GM18868 (cell line): ENCODE results near the gene ZNF835.

Experiments used
- ATAC-seq: cut with Tn5 transposase; IDR thresholded peaks from one replicate; pipeline ENCODE4 v1.9.1; 2021; ENCODE audit warnings: mild to moderate bottlenecking, moderate library complexity; ENCODE audit not compliant: unreplicated experiment

The ZNF835 gene

DNA sequence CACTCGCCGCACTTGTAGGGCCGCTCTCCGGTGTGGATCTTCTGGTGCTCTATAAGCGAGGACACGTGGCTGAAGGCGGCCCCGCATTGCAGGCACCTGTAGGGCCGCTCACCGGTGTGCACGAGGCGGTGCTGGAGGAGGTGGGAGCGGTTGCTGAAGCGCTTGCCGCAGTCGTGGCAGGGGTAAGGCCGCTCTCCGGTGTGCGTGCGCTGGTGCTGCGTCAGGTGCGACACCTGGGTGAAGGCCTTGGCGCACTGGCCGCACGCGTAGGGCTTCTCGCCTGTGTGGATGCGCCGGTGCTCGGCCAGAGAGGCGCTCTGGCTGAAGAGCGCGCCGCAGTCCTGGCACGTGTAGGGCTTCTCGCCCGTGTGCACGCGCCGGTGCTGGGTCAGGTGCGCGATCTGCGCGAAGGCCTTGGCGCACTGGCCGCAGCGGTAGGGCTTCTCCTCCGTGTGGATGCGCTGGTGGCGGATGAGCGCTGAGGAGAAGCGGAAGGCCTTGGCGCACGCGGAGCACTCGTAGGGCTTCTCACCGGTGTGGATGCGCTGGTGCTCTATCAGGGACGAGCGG is 7.5 kb downstream of the ZNF835 start:
- no peak for ATAC-seq

DNA sequence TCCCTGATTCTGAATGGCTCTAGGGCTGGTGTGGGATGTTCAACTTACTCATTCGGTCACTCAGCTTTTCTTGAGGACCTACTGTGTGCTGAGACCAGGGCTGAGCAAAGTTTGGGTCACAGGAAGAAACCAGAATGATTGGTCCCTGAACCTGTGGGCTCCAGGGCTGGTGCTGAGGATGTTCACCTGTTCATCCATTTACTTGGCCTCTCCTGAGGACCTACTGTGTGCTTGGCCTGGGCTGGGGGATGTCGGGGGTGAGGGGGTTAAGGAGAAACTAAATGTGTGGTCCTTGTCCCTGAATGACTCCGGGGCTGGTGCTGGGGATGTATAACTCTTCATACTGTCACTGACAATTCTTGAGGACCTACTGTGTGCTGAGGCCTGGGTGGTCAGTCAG is 10.3 kb downstream of the ZNF835 start:
- ATAC-seq = no peak

DNA sequence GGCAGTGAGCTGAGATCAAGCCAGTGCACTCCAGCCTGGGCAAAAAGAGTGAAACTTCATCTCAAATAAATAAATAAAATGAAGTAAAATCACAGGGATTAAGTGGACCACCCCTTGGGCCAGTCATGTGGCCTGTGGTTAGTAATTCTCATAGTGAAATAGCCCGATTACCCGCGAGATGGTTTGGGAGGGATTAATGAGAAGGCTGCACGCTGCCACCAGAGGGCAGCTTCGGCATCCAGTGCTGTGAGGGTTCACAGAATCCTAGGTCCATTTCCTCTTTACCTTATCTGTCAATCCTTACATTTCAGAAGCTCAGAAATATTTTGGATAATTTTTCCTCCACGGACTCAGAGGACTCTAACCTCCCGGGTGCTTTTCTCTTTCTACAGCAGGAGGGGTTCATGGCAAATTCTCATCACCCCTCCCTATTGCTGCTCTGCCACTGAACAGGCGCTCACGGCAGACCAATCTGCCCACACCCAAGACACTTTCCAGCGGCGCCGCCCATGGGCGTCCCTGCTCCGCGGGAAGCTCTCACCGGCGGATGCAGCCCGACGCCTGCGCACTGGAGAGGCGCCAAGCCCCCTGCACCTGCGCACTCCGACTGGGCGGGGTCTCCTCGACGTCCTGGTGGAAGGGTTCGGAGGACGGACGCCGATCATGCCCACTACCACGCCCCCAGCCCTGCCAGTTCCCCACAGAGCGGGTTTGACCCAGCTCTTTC is 11.0 kb downstream of the ZNF835 start:
- ATAC-seq = no peak

DNA sequence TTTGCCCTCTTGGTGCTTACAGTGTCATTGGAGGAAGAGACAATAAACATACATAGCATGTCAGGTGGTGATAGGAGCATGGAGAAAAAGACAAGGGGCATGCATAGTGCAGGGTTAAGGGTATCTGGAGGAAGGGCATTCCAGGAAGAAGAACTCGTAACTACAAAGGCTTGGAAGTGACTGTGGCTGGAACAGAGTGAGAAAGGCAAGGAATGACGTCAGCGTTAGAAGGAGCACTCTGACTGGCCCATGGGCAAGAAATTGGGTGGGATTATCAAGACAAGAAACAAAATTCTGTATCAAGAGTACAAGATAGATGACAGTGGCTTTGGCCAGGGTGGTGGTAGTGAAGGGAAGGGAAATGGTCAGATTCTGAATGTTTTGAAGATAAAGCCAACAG is 17.4 kb downstream of the ZNF835 start:
- no peak for ATAC-seq

DNA sequence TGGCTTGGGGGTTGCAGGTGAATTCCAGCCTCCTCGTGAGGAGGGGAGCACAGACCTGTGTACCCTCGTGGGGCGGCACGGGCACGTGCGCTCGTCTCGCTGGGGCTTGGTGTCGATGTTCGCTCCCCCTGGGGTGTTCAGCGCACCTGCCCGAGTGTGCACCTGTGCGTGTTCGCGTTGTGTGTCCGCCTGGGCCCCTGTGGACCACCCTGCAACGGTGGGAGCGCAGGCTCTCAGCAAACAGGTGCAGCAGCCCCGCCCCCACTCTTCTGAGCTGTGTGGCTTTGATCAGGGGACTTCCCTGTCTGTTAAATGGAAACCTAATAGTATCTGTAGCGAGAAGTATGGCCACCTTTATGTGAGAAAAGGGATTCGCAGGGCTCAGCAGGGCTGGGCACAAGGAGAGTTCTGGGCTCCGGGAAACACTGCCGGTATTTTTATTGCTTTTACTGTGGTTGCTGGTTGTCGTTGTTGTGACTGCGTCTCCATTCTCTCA is 28.0 kb downstream of the ZNF835 start:
- no peak for ATAC-seq

DNA sequence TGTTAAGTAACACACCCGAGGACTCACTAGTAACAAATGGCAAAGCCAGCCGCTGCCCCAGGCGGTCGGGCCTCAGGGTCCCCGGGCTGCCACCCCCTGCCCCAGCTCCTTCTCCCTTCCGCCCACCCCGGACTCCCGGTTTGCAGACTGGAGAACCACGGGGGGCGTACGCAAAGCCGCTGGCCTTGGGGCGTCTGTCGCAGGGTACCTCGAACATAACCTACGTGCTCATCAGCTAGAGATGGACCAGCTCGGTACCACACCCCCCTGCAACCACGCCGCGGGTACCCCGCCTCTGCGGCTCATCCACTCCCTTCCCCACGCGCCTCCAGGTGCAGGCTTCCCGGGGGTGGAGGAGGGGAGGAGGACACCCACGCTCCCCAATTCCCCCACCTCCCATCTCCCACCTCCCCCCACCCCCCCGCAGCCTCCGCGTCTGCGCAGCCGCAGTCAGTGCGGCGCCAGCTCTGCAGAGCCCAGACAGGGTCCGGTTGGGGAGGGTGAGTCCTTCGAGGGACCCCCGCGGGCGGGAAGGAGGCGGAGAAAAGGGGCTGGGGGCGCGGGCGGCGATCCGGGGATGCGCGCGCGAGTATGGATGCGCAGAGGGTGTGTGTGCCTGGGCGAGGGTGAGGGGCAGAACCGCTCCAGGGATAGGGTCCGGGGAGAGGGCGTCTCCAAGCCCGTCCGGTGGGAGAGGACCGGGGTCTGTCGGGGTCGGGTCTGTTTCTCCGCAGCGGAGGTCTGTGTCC is 28.7 kb downstream of the ZNF835 start, which contains the start of gene SMIM17:
TSS of gene SMIM17 (plus strand) at position 449 of the 749 bp plus-strand sequence. CDS start 2,509 bp downstream, outside the sequence.
- no peak for ATAC-seq

DNA sequence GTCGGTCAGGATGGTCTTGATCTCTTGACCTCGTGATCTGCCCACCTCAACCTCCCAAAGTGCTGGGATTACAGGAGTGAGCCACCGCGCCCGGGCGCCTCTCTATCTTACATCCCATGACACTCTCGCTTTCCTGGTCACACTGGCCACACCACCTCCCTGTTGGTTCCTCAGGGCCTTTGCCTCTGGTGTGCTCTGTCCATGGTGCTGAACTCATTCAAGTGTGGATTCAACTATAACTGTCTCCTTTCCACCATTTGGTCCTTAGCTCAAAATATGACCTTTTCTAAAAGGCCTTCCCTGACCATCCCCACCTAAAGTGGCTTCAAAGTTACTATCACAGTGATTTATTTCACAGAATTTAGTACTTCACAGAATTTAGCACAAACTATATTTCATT is 32.3 kb downstream of the ZNF835 start:
- no peak for ATAC-seq

DNA sequence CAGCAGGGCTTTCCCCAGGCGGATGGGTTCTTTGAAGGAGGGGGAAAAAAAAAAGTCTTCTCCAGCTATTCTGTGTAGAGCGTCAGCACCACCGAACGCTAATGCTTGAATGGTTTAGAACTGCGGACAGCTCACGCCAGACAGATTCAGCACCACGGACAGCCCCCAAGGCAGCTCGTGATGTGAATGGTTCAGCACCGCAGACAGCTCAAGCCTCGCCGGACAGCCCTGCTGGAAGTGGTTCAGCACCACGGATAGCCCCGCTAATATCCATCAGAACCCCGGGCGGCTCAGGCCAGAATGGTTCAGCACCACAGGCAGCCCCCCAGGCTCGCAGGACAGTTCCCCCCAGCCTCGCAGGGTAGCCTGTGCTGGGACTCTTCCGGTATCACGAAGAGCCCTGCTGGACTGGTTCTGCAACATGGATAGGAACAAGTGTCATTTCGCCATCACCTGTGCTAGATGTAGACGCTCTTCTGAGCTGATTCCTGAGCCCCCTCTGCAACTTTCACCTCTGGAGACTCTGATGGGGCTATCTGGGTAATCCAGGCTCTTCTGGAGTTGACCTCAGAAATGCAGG is 33.5 kb downstream of the ZNF835 start:
- no peak for ATAC-seq

DNA sequence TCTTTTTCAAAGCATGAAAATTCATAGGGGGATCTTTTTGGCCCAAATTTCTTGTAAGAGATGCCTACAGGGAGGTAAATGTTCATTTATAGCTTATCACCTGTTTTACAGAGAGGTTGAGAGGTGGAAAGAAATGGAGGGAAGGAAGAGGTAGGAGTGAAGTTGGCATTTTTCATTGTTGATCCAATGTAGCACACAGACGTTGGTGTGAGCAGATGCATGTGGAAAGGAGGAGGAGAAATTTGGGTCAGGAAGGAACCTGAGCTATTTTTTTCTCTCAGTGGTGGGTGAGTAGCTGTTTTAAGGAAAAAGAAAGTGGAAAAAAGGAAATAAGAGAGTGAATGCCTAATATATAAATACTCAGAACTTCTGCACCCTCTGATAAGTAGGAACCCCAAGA is 38.5 kb downstream of the ZNF835 start:
- no peak for ATAC-seq

DNA sequence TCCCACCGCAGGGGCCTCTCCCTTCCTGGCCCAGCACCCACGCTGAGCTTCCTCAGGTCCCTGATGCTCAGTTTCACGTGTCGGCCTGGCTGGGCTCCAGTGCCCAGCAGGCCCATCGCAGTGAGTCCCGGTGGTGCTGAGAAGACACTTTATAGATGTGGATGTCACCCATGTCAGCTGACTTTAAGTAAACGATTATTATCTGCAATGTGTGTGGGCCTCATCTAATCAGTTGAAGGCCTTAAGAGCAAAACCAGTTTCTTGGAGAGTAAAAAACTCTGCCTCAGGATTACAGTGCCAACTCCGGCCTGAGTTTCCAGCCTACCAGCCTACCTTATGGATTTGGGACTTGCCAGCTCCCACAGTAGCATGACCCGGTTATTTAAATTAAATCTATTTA is 45.8 kb downstream of the ZNF835 start:
- ATAC-seq = no peak

DNA sequence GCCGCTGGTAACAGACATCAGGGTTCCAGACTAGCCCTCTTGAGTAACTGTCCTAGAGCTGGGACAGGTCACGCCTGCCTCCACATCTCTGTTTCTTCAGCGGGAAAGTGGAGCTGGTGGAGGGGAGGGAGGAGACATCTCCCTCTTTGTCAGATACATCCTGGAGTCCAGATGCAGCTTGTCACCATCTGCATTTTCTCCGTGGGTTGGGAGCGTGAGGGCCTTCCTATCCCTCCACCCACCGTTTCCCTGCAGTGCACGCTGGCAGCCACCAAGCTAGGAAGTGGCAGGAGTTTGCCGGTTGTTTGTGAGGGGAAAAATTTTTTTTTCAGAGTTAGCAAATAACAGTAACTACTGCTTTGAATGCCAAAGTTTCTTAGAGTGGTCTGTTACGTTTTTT is 48.6 kb downstream of the ZNF835 start:
- no peak for ATAC-seq

DNA sequence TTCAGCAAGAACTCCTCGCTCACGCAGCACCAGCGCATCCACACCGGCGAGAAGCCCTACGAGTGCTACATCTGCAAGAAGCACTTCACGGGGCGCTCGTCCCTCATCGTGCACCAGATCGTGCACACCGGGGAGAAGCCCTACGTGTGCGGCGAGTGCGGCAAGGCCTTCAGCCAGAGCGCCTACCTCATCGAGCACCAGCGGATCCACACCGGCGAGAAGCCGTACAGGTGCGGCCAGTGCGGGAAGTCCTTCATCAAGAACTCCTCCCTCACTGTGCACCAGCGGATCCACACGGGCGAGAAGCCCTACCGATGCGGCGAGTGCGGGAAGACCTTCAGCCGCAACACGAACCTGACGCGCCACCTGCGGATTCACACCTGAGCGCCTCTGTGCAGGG is 49.2 kb downstream of the ZNF835 start:
- no peak for ATAC-seq

DNA sequence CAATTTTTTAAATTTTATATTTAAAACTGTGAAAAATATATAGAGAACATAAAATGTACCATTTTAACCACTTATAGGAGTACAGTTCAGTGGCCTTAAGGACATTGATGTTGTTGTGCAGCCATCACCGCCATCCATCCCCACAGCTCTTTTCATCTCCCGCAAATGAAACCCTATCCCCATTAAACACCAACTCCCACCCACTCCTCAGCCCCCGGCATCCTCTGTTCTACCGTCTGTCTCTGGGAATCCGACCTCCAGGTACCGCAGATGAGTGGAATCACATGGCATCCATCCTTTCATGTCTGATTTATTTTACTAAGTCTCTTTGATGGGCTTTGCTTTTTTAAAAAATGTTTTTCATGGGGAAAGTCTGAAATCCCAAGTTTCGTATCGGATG is 52.4 kb downstream of the ZNF835 start:
- ATAC-seq = no peak

DNA sequence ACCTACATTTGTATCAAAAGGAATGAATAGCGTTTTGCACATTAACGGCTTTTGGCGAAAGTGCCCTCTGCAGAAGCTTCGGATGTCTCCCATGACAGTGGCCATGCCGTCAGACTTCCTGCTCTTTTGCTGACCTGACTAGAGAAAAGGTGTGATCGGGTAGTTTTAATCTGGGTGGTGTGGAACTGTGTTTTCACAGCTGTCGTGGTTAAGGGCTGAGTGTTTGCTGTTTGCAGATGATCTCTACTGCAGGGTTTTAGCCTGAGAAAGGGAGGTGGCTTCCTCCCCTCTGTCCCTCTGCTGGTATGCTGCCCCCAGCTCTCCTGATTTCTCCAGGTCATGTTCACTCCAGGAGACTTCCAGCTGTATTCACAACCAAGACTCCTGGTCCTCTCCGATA is 54.0 kb downstream of the ZNF835 start:
- ATAC-seq = no peak

DNA sequence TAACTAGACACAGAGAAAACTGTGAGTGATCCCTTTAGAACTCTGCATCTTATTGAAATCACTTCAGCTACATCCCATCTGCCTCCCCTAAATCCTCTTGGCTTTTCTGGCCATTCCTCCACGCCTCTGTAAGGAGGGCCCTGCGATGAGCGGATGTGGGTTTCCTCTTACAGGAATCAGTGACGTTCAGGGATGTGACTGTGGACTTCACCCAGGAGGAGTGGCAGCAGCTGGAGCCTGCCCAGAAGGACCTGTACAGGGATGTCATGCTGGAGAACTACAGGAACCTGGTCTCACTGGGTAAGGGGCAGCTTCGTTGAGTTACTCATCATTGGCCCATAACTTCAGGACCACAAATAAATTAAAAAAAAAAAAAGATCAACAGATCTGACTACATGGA is 57.9 kb downstream of the ZNF835 start:
- no peak for ATAC-seq

DNA sequence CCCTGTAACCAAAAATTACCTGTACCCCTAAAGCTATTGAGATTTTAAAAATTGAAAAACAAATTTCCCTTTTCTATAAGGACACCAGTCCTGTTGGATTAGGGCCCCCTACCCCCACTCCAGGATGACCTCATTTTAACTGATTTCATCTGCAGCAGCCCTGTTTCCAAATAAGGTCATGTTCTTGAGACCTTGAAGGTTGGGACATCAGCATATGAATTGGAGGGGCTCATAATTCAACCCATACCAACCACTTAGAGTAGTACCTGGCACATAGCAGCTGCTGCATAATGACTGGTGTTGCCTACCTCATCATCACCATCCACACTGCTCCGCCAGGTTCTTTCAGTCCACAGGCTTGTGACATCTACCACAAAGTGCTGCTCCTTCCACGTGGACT is 58.8 kb downstream of the ZNF835 start:
- ATAC-seq = no peak
